ENCODE data around the gene MAP6.
A peak's percentile ranks its signal among the peaks of the same experiment; 100 is the strongest.

The MAP6 gene

DNA sequence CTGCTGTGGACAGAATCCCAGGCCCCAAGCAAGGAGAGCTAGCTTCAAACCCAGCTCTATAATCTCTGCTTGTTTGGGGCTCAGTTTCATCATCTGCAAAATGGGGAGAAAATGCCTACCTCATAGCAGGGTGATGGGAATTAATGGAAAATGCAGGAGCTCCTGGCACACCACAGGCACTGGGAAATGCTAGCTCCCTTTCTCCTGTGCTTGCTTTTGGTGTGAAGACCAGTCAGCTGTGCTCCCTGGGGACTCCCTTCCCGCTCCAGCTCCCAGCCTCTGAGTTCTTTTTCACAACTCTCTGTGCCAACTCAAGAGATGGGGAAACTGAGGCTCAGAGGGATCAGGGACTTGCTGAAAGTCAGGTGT, 115.0 kb downstream of the MAP6 start:
- FAIRE-seq (no peak), DNase-seq (ENCODE audit: insufficient read length, low spot score) (no peak)
- TF ChIP-seq, protein P1, sequence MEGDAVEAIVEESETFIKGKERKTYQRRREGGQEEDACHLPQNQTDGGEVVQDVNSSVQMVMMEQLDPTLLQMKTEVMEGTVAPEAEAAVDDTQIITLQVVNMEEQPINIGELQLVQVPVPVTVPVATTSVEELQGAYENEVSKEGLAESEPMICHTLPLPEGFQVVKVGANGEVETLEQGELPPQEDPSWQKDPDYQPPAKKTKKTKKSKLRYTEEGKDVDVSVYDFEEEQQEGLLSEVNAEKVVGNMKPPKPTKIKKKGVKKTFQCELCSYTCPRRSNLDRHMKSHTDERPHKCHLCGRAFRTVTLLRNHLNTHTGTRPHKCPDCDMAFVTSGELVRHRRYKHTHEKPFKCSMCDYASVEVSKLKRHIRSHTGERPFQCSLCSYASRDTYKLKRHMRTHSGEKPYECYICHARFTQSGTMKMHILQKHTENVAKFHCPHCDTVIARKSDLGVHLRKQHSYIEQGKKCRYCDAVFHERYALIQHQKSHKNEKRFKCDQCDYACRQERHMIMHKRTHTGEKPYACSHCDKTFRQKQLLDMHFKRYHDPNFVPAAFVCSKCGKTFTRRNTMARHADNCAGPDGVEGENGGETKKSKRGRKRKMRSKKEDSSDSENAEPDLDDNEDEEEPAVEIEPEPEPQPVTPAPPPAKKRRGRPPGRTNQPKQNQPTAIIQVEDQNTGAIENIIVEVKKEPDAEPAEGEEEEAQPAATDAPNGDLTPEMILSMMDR (IDR thresholded peaks at IDR 0.05; ENCODE audit: insufficient read depth, missing control alignments): no peak

DNA sequence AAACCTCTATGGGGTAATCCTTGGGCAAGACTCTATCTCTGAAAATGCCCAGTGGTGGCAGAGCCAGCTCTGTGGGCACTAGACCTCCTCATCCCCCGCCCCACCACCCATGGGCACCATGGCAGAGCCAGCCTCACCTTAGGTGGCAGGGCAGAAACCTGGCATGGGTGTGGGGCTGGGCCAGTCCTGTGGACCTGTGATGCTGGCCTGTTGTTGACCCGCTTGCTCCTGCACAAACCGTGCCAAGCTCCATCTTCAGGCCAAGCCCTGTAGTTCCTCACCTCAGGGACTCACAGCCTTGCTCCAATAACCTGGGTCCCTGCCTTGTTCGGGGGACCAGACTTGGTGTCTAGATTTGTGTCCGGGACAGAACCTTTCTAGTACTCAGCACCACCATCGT, 115.7 kb downstream of the MAP6 start:
- TF ChIP-seq, protein P1 (IDR thresholded peaks at IDR 0.05; ENCODE audit: insufficient read depth, missing control alignments): no peak

DNA sequence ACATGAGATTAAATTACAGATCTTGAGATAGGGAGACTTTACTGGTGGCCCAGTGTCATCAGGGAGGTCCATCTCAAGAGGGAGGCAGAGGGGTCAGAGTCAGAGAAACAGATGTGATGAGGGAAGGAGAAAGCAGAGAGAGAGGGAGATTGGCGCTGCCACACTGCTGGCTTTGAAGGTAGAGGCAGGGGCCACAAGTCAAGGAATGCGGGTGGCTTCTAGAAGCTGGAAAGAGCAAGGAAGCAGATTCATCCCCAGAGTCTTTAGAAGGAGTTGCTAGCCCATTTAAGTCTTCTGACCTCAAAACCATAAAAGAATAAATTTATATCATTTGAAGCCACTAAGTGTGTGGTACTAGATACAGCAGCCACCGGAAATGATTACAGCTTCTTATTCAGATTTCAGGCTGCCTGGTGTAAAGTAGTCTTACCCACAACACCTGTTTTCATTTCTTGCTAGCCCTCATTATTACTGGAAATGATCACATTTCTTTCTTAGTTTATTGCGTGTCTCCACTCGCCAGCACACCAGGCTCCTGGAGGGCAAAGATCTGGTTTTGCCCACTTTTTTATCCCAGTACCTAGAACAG, 119.4 kb downstream of the MAP6 start:
- DNase-seq (ENCODE audit: insufficient read length, low spot score): no peak
- FAIRE-seq: no peak
- TF ChIP-seq, protein P1 (IDR thresholded peaks at IDR 0.05; ENCODE audit: insufficient read depth, missing control alignments): no peak

More for the DNA sequence above, 115.7 kb downstream of the MAP6 start:
- DNase-seq (ENCODE audit: insufficient read length, low spot score): no peak
- no peak for FAIRE-seq

DNA sequence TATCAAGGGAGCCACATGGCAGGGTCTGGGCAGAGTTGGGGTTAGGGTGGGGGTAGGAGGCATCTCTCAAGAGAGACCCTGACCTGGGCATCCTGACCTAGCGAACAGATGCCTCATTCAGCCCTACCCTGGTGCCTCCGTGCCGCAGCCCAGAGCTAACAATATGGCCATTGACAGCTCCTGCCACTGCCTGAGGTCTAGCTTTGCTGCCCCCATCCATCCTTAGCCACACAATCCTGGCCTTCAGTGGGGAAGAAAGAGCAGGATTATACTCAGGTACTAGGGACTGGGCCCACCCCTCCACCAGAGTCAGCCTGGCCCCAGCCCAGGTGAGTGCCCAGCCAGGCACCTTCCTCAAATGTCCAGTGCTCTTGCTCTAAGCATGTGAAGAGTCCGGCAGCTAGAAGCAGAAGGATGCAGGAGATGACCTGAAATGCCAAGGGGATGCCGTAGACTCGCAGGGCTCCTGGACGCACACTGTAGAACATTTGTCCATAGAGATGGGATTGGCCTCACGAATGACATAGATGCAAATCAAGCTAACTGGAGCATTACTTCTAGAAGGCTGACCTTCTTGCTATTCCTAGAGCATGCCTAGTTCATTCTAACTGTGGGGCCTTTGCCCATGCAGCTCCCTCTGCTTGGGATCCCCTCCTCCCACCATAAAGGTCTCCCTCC, 120.1 kb downstream of the MAP6 start:
- TF ChIP-seq, protein P1 (IDR thresholded peaks at IDR 0.05; ENCODE audit: insufficient read depth, missing control alignments): no peak
- no peak for FAIRE-seq
- DNase-seq (ENCODE audit: insufficient read length, low spot score): no peak

DNA sequence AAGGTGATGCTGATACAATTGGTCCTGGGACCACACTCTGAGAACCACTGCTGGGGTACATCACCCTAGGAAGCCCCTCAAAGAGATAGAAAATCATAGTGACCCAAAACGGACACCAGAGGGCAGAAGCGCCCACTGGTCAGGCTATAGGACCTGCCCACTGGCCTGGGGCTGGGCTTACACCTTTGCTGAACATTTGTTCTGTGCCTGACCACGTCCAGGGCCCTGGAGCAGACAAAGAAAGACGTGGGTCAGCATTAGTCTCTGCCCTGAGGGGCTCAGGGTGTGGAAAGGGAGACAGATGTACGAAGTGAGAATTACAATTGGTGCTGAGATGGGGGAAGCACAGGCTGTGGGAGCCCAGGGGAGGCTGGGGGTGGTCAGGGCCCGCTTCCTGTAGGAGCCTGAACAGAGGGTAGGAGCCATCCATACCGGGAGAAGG, 121.2 kb downstream of the MAP6 start:
- FAIRE-seq: no peak
- peak; percentile 81 for DNase-seq (ENCODE audit: insufficient read length, low spot score)
- TF ChIP-seq, protein P1 (IDR thresholded peaks at IDR 0.05; ENCODE audit: insufficient read depth, missing control alignments): peak; percentile 65

DNA sequence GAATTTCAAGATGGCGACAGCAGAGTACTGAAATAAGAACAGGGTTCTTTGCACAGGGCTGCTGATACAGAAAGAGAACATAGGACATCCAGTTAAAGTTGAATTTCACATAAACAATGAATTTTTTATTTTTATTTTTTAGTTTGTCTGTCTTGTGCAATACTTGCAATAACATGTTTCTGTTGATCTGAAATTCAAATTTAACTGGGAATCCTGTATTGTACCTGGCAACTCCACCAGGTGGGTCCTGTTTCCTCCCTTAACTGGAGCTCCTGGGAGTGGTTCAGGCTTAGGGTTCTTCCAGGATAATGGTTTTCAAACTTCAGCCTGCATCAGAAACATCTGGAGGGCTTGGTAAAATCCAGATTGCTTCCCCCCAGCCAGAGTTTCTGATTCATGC, 121.7 kb downstream of the MAP6 start:
- TF ChIP-seq, protein P1 (IDR thresholded peaks at IDR 0.05; ENCODE audit: insufficient read depth, missing control alignments): no peak
- no peak for DNase-seq (ENCODE audit: insufficient read length, low spot score)
- no peak for FAIRE-seq

DNA sequence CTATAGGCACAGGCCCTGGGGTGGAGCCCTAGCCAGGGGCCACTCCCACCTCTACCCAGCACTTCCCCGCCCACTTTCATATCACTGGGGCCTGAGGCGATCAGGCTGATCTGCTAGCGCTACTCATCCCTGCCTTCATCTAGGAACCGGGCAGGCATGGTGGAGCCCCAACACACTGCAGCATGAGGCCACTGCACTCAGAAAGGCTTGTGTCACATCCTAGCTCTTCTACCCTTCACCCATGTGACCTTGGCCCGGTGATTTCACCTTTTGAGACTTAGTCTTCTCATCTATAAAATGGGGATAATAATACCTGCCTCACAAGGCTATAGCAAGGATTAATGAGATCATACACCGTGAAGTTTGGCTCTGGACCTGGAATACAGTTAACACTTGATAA, 125.0 kb downstream of the MAP6 start:
- FAIRE-seq (no peak), DNase-seq (ENCODE audit: insufficient read length, low spot score) (no peak)
- TF ChIP-seq, protein P1 (IDR thresholded peaks at IDR 0.05; ENCODE audit: insufficient read depth, missing control alignments): no peak
